Mammary epithelial cell (primary cell): ENCODE data around the gene DNAH3.

Source experiments
- EZH2 ChIP-seq: IDR thresholded peaks from 2 replicates; pipeline ENCODE4 v1.6.1; 2012; ENCODE audit warnings: low read length, inconsistent platforms, borderline replicate concordance
- TF ChIP-seq, protein P1 (sequence below), 2 donors: IDR thresholded peaks in 1 of 2; conservative IDR thresholded peaks in 1 of 2; 2 replicates each; pipeline ENCODE4 v1.5.1; 2011 to 2012; ENCODE audit warnings: inconsistent platforms in 2 of 2, low read length in 2 of 2, mild to moderate bottlenecking in 2 of 2, control low read depth in 1 of 2, low read depth in 1 of 2; ENCODE audit not compliant: insufficient read depth in 1 of 2; ENCODE audit errors: extremely low read depth in 1 of 2

DNA sequence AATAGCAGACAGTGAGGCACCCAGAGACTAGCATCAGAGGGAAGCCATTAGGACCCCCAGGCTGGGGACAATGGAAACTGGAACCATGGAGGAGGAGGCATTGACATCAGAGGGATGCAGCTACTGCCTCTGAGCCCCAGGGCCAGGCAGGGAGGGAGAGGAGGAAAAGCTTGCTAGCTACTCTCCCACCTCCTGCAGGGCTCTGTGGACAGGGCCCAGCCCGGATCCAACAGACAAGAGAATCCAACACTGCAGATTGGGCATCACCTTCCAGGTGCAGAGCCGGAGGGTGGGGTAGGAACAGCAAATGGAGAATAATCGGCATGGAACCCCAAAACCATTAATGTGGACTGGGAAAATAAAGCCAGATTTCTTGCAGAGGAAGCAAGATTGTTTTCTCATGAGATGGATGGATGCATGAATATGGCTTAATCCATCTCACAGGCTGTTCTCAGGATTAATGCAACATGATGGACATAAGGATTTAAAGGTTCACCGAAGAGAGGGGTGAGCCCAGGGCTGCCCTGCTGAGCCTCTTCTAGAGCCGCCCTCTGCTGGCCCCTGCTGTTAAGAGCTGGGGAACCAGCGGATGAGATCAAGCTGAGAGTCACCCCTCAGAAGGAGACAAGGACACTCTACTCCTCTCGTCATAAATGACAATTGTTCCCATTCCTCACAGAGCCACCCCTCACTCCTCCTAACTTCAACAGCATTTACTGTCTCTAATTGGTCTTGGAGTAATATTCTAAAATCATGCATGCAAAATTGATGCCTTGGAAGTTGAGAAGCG is 48.8 kb downstream of the DNAH3 start:
- TF ChIP-seq, protein P1, sequence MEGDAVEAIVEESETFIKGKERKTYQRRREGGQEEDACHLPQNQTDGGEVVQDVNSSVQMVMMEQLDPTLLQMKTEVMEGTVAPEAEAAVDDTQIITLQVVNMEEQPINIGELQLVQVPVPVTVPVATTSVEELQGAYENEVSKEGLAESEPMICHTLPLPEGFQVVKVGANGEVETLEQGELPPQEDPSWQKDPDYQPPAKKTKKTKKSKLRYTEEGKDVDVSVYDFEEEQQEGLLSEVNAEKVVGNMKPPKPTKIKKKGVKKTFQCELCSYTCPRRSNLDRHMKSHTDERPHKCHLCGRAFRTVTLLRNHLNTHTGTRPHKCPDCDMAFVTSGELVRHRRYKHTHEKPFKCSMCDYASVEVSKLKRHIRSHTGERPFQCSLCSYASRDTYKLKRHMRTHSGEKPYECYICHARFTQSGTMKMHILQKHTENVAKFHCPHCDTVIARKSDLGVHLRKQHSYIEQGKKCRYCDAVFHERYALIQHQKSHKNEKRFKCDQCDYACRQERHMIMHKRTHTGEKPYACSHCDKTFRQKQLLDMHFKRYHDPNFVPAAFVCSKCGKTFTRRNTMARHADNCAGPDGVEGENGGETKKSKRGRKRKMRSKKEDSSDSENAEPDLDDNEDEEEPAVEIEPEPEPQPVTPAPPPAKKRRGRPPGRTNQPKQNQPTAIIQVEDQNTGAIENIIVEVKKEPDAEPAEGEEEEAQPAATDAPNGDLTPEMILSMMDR (conservative IDR thresholded peaks at IDR 0.05 in 1 of 2, IDR thresholded peaks at IDR 0.05 in 1 of 2; ENCODE audit: extremely low read depth in 1 of 2, insufficient read depth in 1 of 2, low read depth in 1 of 2, low read length in 2 of 2) = peak in 1 of 2 donors; percentile 5
- no peak for TF ChIP-seq EZH2
